ENCODE results near the gene LRRC4.

Gene LRRC4, protein sequence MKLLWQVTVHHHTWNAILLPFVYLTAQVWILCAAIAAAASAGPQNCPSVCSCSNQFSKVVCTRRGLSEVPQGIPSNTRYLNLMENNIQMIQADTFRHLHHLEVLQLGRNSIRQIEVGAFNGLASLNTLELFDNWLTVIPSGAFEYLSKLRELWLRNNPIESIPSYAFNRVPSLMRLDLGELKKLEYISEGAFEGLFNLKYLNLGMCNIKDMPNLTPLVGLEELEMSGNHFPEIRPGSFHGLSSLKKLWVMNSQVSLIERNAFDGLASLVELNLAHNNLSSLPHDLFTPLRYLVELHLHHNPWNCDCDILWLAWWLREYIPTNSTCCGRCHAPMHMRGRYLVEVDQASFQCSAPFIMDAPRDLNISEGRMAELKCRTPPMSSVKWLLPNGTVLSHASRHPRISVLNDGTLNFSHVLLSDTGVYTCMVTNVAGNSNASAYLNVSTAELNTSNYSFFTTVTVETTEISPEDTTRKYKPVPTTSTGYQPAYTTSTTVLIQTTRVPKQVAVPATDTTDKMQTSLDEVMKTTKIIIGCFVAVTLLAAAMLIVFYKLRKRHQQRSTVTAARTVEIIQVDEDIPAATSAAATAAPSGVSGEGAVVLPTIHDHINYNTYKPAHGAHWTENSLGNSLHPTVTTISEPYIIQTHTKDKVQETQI

GRCh38 chr7:128030654-128031611 lies at the start of gene LRRC4:
TSS of gene LRRC4 (minus strand) at chr7:128031437. CDS start at chr7:128030640, 797 bp downstream.
- Histone ChIP-seq H3K79me2 (peaks cover 13% of the 10 kb centered on the region), H2AFZ (peak within 1 kb of the TSS; percentile 73), H3K4me1 (peaks cover 17% of the 10 kb centered on the region), H3K27me3 (ENCODE audit: control insufficient read depth, insufficient read depth, low read length) (no peaks in the 10 kb centered on the region), H3K4me3 (ENCODE audit: low read depth, low read length) (peak within 1 kb of the TSS; percentile 48), H3K36me3 (ENCODE audit: control insufficient read depth, insufficient read depth, low read length) (no peaks in the 10 kb centered on the region), H3K4me2 (ENCODE audit: low read length) (peak within 1 kb of the TSS; percentile 65), H3K27ac (peak within 1 kb of the TSS; percentile 68), H3K9ac (no peak within 1 kb of the TSS), H3K9me3 (ENCODE audit: control insufficient read depth, low read length) (no peaks in the 10 kb centered on the region)
- TF ChIP-seq CTCF (IDR thresholded peaks at IDR 0.05): peak; percentile 26

- no peaks in the 10 kb centered on the region for H3K79me2 ChIP-seq
- H3K4me1 ChIP-seq: no peaks in the 10 kb centered on the region
- no peak overlapping the region for H3K27ac ChIP-seq
- H3K4me2 ChIP-seq (ENCODE audit: low read length): no peak overlapping the region
- no peak overlapping the region for H3K4me3 ChIP-seq (ENCODE audit: low read depth, low read length)
- H2AFZ ChIP-seq: no peak overlapping the region
- no peak overlapping the region for H3K9ac ChIP-seq
- no peaks in the 10 kb centered on the region for H3K27me3 ChIP-seq (ENCODE audit: control insufficient read depth, insufficient read depth, low read length)
- H3K9me3 ChIP-seq (ENCODE audit: control insufficient read depth, low read length): no peaks in the 10 kb centered on the region
- no peak for TF ChIP-seq CTCF (IDR thresholded peaks at IDR 0.05)
- H3K36me3 ChIP-seq (ENCODE audit: control insufficient read depth, insufficient read depth, low read length): no peaks in the 10 kb centered on the region
These were observed 48.9 kb upstream of the LRRC4 start for GRCh38 chr7:128080169-128080568.

- no peak overlapping the region for H2AFZ ChIP-seq
- no peaks in the 10 kb centered on the region for H3K79me2 ChIP-seq
- no peak overlapping the region for H3K27ac ChIP-seq
- no peaks in the 10 kb centered on the region for H3K4me1 ChIP-seq
- H3K36me3 ChIP-seq (ENCODE audit: control insufficient read depth, insufficient read depth, low read length): no peaks in the 10 kb centered on the region
- no peak for TF ChIP-seq CTCF (IDR thresholded peaks at IDR 0.05)
- no peaks in the 10 kb centered on the region for H3K9me3 ChIP-seq (ENCODE audit: control insufficient read depth, low read length)
- no peak overlapping the region for H3K4me2 ChIP-seq (ENCODE audit: low read length)
- no peaks in the 10 kb centered on the region for H3K27me3 ChIP-seq (ENCODE audit: control insufficient read depth, insufficient read depth, low read length)
- no peak overlapping the region for H3K9ac ChIP-seq
- no peak overlapping the region for H3K4me3 ChIP-seq (ENCODE audit: low read depth, low read length)
These were observed 47.1 kb upstream of the LRRC4 start for GRCh38 chr7:128078309-128078708.

DNA sequence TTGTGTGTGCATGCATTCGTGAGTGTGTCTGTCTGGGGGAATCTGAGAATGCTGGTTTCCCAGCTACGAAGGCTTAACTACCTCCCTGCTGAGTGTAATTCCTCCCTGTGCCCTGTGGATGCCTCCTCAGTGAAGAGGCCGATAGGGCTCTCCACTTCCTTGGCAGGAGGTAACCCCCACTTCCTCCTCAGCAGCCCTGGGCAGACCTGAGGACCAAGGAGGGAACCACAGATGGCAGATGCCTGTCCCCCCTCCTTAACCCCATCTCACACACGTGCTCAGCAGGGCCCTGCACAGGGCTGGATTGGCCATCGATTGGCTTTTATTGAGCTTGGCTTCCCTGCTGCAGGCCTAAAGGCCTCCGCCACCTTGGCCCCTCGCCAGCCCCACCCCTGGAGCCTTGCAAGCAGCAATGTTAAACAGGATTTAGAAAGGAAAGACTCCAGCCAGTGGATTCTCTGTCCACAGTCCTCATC lies 45.6 kb upstream of the LRRC4 start:
- H3K4me3 ChIP-seq (ENCODE audit: low read depth, low read length): no peak overlapping the region
- H3K9me3 ChIP-seq (ENCODE audit: control insufficient read depth, low read length): no peaks in the 10 kb centered on the region
- no peaks in the 10 kb centered on the region for H3K27me3 ChIP-seq (ENCODE audit: control insufficient read depth, insufficient read depth, low read length)
- no peak overlapping the region for H2AFZ ChIP-seq
- TF ChIP-seq CTCF (IDR thresholded peaks at IDR 0.05): no peak
- no peak overlapping the region for H3K27ac ChIP-seq
- no peaks in the 10 kb centered on the region for H3K4me1 ChIP-seq
- H3K4me2 ChIP-seq (ENCODE audit: low read length): no peak overlapping the region
- no peak overlapping the region for H3K9ac ChIP-seq
- no peaks in the 10 kb centered on the region for H3K79me2 ChIP-seq
- no peaks in the 10 kb centered on the region for H3K36me3 ChIP-seq (ENCODE audit: control insufficient read depth, insufficient read depth, low read length)
